ENCODE measurements around the gene EMP3. TPM values are rescaled to one million over a fixed set of nuclear protein-coding genes. Genes with fewer than 3 reads are reported as not detected.

Gene EMP3
- total and polyA plus RNA-seq, 2 of the 13 experiments (the other 11 are each of a cell fraction or from before 2014, with no cell fraction given) = 2.2 to 7.8 TPM

DNA sequence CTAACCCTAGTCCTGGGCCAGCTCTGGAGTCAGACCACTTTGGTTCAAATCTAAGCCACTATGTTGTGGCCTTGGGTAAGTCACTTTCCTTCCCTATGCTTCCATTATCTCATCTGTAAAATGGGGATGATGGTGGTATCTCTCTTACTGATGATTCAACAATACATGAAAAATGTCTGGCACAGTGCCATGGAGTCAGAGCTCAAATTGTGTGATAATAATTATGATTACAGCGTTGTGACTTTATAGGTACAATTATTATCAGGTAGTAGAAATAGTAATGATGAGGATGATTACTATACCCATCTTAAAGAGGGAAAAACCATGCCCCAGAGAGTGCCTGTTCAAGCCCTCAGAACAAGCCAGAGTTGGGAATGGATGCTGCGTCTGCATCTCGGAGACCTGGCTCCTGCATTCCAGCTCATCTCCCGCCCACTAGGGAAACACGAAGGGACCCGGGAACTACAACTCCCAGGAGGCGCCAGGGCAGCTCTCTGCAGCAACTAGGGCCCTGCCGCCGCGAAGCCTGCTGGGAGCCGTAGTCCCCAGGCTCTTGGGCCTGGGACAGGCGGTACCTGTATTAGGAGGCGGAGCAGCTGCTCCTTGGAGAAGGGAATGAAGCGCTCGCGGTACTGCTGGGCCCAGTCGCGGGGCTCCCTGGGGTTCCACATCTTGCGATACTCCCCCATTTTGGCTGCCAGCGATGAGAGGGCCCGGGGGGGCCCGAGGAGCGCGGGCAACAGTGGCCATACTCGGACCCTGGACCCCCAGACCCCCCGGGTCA is 37.6 kb downstream of the EMP3 start (continued):
- TF ChIP-seq FOXO4 (CRISPR knock-in tag; conservative IDR thresholded peaks at IDR 0.05) = 0 out of 2 replicates have a peak, but pooled peaks have one; percentile 73
- TF ChIP-seq ZNF549 (CRISPR knock-in tag; IDR thresholded peaks at IDR 0.05) = no peak
- TF ChIP-seq NONO (IDR thresholded peaks at IDR 0.05) = no peak
- TF ChIP-seq NONO (CRISPR knock-in tag; conservative IDR thresholded peaks at IDR 0.05) = peak; percentile 42; the same call in 1 of the 2 replicates
- TF ChIP-seq FOXJ3 (CRISPR knock-in tag; IDR thresholded peaks at IDR 0.05; ENCODE audit: borderline replicate concordance) = no peak
- peak; percentile 34; the same call in 1 of the 2 replicates for TF ChIP-seq NR1H2 (CRISPR knock-in tag; IDR thresholded peaks at IDR 0.05; ENCODE audit: borderline replicate concordance, low read depth)
- no peak for TF ChIP-seq ATF7 (IDR thresholded peaks at IDR 0.05)
- no peak for TF ChIP-seq ATF7 (CRISPR knock-in tag; IDR thresholded peaks at IDR 0.05)
- TF ChIP-seq, protein P1, sequence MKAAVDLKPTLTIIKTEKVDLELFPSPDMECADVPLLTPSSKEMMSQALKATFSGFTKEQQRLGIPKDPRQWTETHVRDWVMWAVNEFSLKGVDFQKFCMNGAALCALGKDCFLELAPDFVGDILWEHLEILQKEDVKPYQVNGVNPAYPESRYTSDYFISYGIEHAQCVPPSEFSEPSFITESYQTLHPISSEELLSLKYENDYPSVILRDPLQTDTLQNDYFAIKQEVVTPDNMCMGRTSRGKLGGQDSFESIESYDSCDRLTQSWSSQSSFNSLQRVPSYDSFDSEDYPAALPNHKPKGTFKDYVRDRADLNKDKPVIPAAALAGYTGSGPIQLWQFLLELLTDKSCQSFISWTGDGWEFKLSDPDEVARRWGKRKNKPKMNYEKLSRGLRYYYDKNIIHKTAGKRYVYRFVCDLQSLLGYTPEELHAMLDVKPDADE (CRISPR knock-in tag; IDR thresholded peaks at IDR 0.05) = no peak
- TF ChIP-seq GPN1 (CRISPR knock-in tag; IDR thresholded peaks at IDR 0.05; ENCODE audit: borderline replicate concordance) = no peak
- TF ChIP-seq ZNF33B (CRISPR knock-in tag; IDR thresholded peaks at IDR 0.05) = no peak
- TF ChIP-seq KLF15 (CRISPR knock-in tag; IDR thresholded peaks at IDR 0.05; ENCODE audit: borderline replicate concordance) = no peak
- no peak for TF ChIP-seq PCBP1 (IDR thresholded peaks at IDR 0.05; ENCODE audit: borderline replicate concordance, low read depth, low read length)
- no peak for TF ChIP-seq ZNF343 (CRISPR knock-in tag; IDR thresholded peaks at IDR 0.05)
- no peak for TF ChIP-seq ZNF737 (CRISPR knock-in tag; IDR thresholded peaks at IDR 0.05; ENCODE audit: borderline replicate concordance)
- no peak for TF ChIP-seq U2AF1 (optimal IDR thresholded peaks at IDR 0.05; ENCODE audit: low read depth, low read length)
- TF ChIP-seq NFE2L1 (CRISPR knock-in tag; IDR thresholded peaks at IDR 0.05; ENCODE audit: borderline replicate concordance) = no peak
- TF ChIP-seq DR1 (CRISPR knock-in tag; IDR thresholded peaks at IDR 0.05) = no peak
- TF ChIP-seq ZNF878 (CRISPR knock-in tag; IDR thresholded peaks at IDR 0.05) = no peak
- TF ChIP-seq ZXDC (CRISPR knock-in tag; IDR thresholded peaks at IDR 0.05) = no peak
- TF ChIP-seq E2F1 (CRISPR knock-in tag; IDR thresholded peaks at IDR 0.05) = no peak
- 0 out of 2 replicates have a peak, but pooled peaks have one; percentile 52 for TF ChIP-seq SNAI1 (CRISPR knock-in tag; IDR thresholded peaks at IDR 0.05; ENCODE audit: borderline replicate concordance)
